Calu3 (cell line): ENCODE measurements around the gene PCDHGA6. TPM values are rescaled to one million over a fixed set of nuclear protein-coding genes. Genes with fewer than 3 reads are reported as not detected.

Source experiments
- BruUV-seq: library from RNA; stranded (reverse); fragments of 400-500 nt; replicated peaks from 2 replicates; lab custom pipeline; 2021; lab: Mats Ljungman, UMichigan
- CTCF ChIA-PET: fragments of 300-600 bp; sonication (Branson Sonifier 250); formaldehyde crosslinking; loops from one replicate; lab custom pipeline; 2022; ENCODE audit warnings: antibody characterized with exemption; lab: Charles Lee
- DNase-seq: peaks from one replicate; pipeline ENCODE4 v3.0.0; 2022
- H3K27ac Mint-ChIP-seq: one replicate; pipeline ENCODE4 v1.8.0; 2022; ENCODE audit warnings: mixed read lengths; ENCODE audit not compliant: unreplicated experiment
- H3K27me3 Mint-ChIP-seq: one replicate; pipeline ENCODE4 v1.8.0; 2022; ENCODE audit warnings: mixed read lengths; ENCODE audit not compliant: unreplicated experiment
- H3K36me3 Mint-ChIP-seq: one replicate; pipeline ENCODE4 v1.8.0; 2022; ENCODE audit warnings: mild to moderate bottlenecking, moderate library complexity, mixed read lengths; ENCODE audit not compliant: insufficient read depth, unreplicated experiment
- H3K4me1 Mint-ChIP-seq: one replicate; pipeline ENCODE4 v1.8.0; 2022; ENCODE audit warnings: mild to moderate bottlenecking, low read depth, mixed read lengths; ENCODE audit not compliant: unreplicated experiment
- H3K4me3 Mint-ChIP-seq: one replicate; pipeline ENCODE4 v1.8.0; 2022; ENCODE audit warnings: mild to moderate bottlenecking, low read depth, moderate library complexity, mixed read lengths; ENCODE audit not compliant: unreplicated experiment
- H3K9me3 Mint-ChIP-seq: one replicate; pipeline ENCODE4 v1.8.0; 2022; ENCODE audit warnings: low read depth, mixed read lengths; ENCODE audit not compliant: unreplicated experiment
- intact Hi-C: fragments of 100-400 bp; cut with micrococcal nuclease; formaldehyde crosslinking; loops from one replicate; pipeline ENCODE4 v1.10.0; 2022; ENCODE audit not compliant: unreplicated experiment
- total RNA-seq: library from RNA; stranded (reverse); gene quantifications from 2 replicates; pipeline ENCODE4 v1.2.3, GENCODE V29; 2022
- TF ChIP-seq, protein P1 (sequence below): fragments of 200-600 bp; IDR thresholded peaks from one replicate; pipeline ENCODE4 v1.8.0; 2022; ENCODE audit warnings: antibody characterized with exemption; ENCODE audit not compliant: unreplicated experiment

The PCDHGA6 gene
- total RNA-seq, 1 experiment from 2014 or later = 0.80 TPM

DNA sequence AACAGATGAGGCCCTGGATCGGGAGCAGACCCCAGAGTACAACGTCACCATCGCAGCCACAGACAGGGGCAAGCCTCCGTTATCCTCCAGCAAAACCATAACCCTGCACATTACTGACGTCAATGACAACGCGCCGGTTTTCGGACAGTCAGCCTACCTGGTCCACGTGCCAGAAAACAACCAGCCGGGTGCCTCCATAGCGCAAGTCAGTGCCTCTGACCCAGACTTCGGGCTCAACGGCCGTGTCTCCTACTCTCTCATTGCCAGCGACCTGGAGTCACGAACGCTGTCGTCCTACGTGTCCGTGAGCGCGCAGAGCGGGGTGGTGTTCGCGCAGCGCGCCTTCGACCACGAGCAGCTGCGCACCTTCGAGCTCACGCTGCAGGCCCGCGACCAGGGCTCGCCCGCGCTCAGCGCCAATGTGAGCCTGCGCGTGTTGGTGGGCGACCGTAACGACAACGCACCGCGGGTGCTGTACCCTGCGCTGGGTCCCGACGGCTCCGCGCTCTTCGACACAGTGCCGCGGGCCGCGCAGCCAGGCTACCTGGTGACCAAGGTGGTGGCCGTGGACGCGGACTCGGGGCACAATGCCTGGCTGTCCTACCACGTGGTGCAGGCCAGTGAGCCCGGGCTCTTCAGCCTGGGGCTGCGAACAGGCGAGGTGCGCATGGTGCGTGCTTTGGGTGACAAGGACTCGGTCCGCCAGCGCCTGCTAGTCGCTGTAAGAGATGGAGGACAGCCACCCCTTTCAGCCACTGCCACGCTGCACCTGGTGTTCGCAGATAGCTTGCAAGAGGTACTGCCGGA, 45.6 kb downstream of the PCDHGA6 start:
- Mint-ChIP-seq H3K27me3 (no peaks in the 10 kb centered on the region), H3K9me3 (peaks cover 17% of the 10 kb centered on the region), H3K4me3 (peak overlapping the region; percentile 69), H3K36me3 (peaks cover 33% of the 10 kb centered on the region), H3K4me1 (peaks cover 7% of the 10 kb centered on the region), H3K27ac (no peak overlapping the region)
- CTCF ChIA-PET = interaction anchor here (0.7 kb wide), 1 partner anchor 72 kb away, joined by 3 read pairs; no protein-coding TSS in a partner anchor
- no peak for DNase-seq
- TF ChIP-seq, protein P1, sequence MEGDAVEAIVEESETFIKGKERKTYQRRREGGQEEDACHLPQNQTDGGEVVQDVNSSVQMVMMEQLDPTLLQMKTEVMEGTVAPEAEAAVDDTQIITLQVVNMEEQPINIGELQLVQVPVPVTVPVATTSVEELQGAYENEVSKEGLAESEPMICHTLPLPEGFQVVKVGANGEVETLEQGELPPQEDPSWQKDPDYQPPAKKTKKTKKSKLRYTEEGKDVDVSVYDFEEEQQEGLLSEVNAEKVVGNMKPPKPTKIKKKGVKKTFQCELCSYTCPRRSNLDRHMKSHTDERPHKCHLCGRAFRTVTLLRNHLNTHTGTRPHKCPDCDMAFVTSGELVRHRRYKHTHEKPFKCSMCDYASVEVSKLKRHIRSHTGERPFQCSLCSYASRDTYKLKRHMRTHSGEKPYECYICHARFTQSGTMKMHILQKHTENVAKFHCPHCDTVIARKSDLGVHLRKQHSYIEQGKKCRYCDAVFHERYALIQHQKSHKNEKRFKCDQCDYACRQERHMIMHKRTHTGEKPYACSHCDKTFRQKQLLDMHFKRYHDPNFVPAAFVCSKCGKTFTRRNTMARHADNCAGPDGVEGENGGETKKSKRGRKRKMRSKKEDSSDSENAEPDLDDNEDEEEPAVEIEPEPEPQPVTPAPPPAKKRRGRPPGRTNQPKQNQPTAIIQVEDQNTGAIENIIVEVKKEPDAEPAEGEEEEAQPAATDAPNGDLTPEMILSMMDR = no peak
- no TSS peak for BruUV-seq
- intact Hi-C loops = no loop called here

DNA sequence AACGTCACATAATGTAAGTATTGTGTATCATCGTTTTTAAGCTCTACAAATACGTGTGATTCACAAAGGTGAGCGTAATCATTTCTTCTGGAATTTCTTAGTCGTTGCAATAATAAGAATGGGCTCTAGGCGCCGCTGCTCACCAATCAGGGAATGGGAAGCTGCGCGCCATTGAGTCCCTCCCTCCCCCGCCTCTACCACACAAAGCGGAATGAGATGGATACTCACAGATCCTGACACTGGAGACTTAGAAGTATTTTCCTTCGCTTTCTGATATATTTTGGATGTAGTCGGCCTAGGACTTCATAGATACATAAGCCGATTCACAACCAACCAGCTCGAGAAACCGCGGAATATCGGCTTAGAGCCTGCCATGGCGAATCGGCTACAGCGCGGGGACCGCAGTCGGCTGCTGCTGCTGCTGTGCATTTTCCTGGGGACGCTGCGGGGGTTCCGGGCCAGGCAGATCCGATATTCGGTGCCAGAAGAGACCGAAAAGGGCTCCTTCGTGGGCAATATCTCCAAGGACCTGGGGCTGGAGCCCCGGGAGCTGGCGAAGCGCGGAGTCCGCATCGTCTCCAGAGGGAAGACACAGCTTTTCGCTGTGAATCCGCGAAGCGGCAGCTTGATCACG, 47.3 kb downstream of the PCDHGA6 start, which contains the start of gene PCDHGA11:
PCDHGA11 (plus strand) TSS at position 197 of the 634 bp plus-strand sequence; CDS start at position 374, 177 bp downstream.
- intact Hi-C loops = no loop called here

DNA sequence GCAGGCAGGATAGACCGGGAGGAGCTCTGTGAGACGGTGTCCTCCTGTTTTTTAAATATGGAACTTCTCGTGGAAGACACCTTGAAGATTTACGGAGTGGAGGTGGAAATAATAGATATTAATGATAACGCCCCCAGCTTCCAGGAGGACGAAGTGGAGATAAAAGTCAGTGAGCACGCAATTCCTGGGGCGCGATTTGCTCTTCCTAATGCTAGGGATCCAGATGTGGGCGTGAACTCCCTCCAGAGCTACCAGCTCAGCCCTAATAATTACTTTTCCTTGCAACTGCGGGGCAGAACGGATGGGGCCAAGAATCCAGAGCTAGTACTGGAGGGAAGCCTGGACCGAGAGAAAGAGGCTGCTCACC, 47.8 kb downstream of the PCDHGA6 start:
- Mint-ChIP-seq H3K27ac (no peak overlapping the region), H3K4me3 (no peak overlapping the region), H3K36me3 (peaks cover 30% of the 10 kb centered on the region), H3K9me3 (peaks cover 20% of the 10 kb centered on the region), H3K27me3 (no peaks in the 10 kb centered on the region), H3K4me1 (peaks cover 7% of the 10 kb centered on the region)
- TF ChIP-seq, protein P1 = no peak
- no TSS peak for BruUV-seq
- DNase-seq = no peak
- CTCF ChIA-PET = no interaction called here
- intact Hi-C loops = no loop called here

More for the DNA sequence above, 47.3 kb downstream of the PCDHGA6 start, which contains the start of gene PCDHGA11:
- Mint-ChIP-seq H3K36me3 (peaks cover 30% of the 10 kb centered on the region), H3K9me3 (peaks cover 20% of the 10 kb centered on the region), H3K27ac (no peak within 1 kb of the TSS), H3K4me1 (peaks cover 7% of the 10 kb centered on the region), H3K27me3 (no peaks in the 10 kb centered on the region), H3K4me3 (no peak within 1 kb of the TSS)
- CTCF ChIA-PET = no interaction called here
- TF ChIP-seq, protein P1 = no peak
- DNase-seq = no peak
- no TSS peak for BruUV-seq

DNA sequence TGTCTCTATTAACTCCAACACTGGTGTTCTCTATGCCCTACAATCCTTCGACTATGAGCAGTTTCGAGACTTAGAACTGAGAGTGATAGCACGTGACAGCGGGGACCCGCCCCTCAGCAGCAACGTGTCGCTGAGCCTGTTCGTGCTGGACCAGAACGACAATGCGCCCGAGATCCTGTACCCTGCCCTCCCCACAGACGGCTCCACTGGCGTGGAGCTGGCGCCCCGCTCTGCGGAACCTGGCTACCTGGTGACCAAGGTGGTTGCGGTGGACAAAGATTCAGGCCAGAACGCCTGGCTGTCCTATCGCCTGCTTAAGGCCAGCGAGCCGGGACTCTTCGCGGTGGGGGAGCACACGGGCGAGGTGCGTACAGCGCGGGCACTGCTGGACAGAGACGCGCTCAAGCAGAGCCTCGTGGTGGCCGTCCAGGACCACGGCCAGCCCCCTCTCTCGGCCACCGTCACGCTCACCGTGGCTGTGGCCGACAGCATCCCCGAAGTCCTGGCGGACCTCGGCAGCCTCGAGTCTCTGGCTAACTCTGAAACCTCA, 49.1 kb downstream of the PCDHGA6 start:
- Mint-ChIP-seq H3K9me3 (peaks cover 22% of the 10 kb centered on the region), H3K27me3 (no peaks in the 10 kb centered on the region), H3K4me1 (peaks cover 4% of the 10 kb centered on the region), H3K27ac (no peak overlapping the region), H3K4me3 (no peak overlapping the region), H3K36me3 (peaks cover 24% of the 10 kb centered on the region)
- DNase-seq = no peak
- BruUV-seq = no TSS peak
- intact Hi-C loops = no loop called here
- TF ChIP-seq, protein P1 = no peak
- CTCF ChIA-PET = no interaction called here
